ENCODE data around the gene B9D2. TPM values are rescaled to one million over a fixed set of nuclear protein-coding genes. Genes with fewer than 3 reads are reported as not detected.

The B9D2 gene
- total and polyA plus RNA-seq, 2 of the 4 experiments (the other 2 are of a cell fraction) = 6.1 to 9.7 TPM

GRCh38 chr19:41352279-41352608, 11.7 kb downstream of the B9D2 start:
- Histone ChIP-seq H3K18ac (ENCODE audit: low read depth, low read length) (no peak overlapping the region), H3K9me1 (ENCODE audit: insufficient read depth, low read length) (no peaks in the 10 kb centered on the region), H3K4me3 (ENCODE audit: insufficient read depth, low read depth, low read length) (peak overlapping the region; percentile 76), H3K79me1 (ENCODE audit: low read depth in 1 of 2, low read length in 2 of 2) (peaks cover 19 to 57% of the 10 kb centered on the region in 2 experiments; a peak in 3 of 4 replicates), H3K36me3 (ENCODE audit: control insufficient read depth, insufficient read depth, low read length) (peaks cover 4% of the 10 kb centered on the region), H4K20me1 (ENCODE audit: insufficient read depth, low read length) (peaks cover 51% of the 10 kb centered on the region), H3K14ac (replicated peaks; ENCODE audit: low read depth, low read length) (peak overlapping the region; percentile 64), H4K5ac (ENCODE audit: low read depth, low read length) (no peak overlapping the region), H2BK20ac (ENCODE audit: low read depth, low read length) (no peak overlapping the region), H3K9ac (ENCODE audit: low read depth, low read length) (peak overlapping the region; percentile 90), H4K91ac (ENCODE audit: insufficient read depth, low read depth, low read length) (peak overlapping the region; percentile 68; the same call in 1 of the 2 replicates), H3K4ac (ENCODE audit: low read depth, low read length) (peak overlapping the region; percentile 73; the same call in 1 of the 2 replicates), H3K4me2 (ENCODE audit: low read depth, low read length) (peak overlapping the region; percentile 98), H3K27me3 (ENCODE audit: control insufficient read depth, insufficient read depth, low read length) (no peaks in the 10 kb centered on the region), H2BK120ac (ENCODE audit: low read depth, low read length) (peak overlapping the region; percentile 30; the same call in 1 of the 2 replicates), H2AFZ (replicated peaks; ENCODE audit: low read length, poor library complexity) (peak overlapping the region; percentile 91), H3K27ac (ENCODE audit: insufficient read depth, low read length) (peak overlapping the region; percentile 47), H2AK9ac (replicated peaks; ENCODE audit: low read depth, low read length, poor library complexity) (peak overlapping the region; percentile 98), H2BK5ac (ENCODE audit: low read depth, low read length, poor library complexity, severe bottlenecking) (peak overlapping the region; percentile 59), H4K8ac (ENCODE audit: low read depth in 2 of 2, low read length in 2 of 2) (no peak overlapping the region), H3K4me1 (ENCODE audit: control insufficient read depth, insufficient read depth, low read length) (no peaks in the 10 kb centered on the region), H3K56ac (ENCODE audit: extremely low read depth, insufficient read depth, low read length) (peak overlapping the region; percentile 43; the same call in 1 of the 2 replicates), H3K9me3 (ENCODE audit: control insufficient read depth, insufficient read depth, low read length) (no peaks in the 10 kb centered on the region), H2BK15ac (ENCODE audit: low read depth, low read length) (no peak overlapping the region), H2AK5ac (ENCODE audit: low read depth, low read length) (peak overlapping the region; percentile 83; the same call in 1 of the 2 replicates), H3K23ac (ENCODE audit: low read depth, low read length) (peak overlapping the region; percentile 79)
- no TSS peak for BruUV-seq (replicated peaks)
- ChIA-PET POLR2A (ENCODE audit: unreplicated experiment) (interaction anchor here (0.7 to 1.3 kb wide), 3 partner anchors 12 to 158 kb away, joined by 3 to 5 read pairs (median 3); partner anchors contain the start of gene B9D2), CTCF (interaction anchor here (0.8 to 1.0 kb wide), 3 partner anchors 28 to 41 kb away, joined by 3 to 4 read pairs (median 3); no protein-coding TSS in a partner anchor)
- ATAC-seq (ENCODE audit: low read depth) = no peak
- intact Hi-C loops (cut with micrococcal nuclease) (loop anchor here (1.0 to 5.0 kb wide), 4 partner anchors 29 to 90 kb away; partner anchors contain the start of genes BCKDHA, CCDC97, EXOSC5 and HNRNPUL1), in situ Hi-C loops (cut with MboI; ENCODE audit: low sequenced_read_pairs) (no loop called here), dilution Hi-C loops (cut with HindIII; ENCODE audit: low sequenced_read_pairs, unreplicated experiment) (no loop called here)
- 0% methylated on average over 1 of the region's 12 CpGs; no CpG with 5 or more reads in 1 of the 2 experiments for WGBS, 2 experiments (ENCODE audit: extremely low coverage in 2 of 2, insufficient read length in 1 of 2)
- TF ChIP-seq RFX5 (IDR thresholded peaks at IDR 0.05; ENCODE audit: low read depth, low read length) = no peak
- TF ChIP-seq BHLHE40 (IDR thresholded peaks at IDR 0.05; ENCODE audit: low read depth, low read length) = no peak
- no peak for TF ChIP-seq CTCF (conservative IDR thresholded peaks at IDR 0.05; ENCODE audit: low read depth, low read length)
- no peak for TF ChIP-seq SMC3 (IDR thresholded peaks at IDR 0.05; ENCODE audit: low read depth, low read length)
- no peak for TF ChIP-seq NFE2L2 (IDR thresholded peaks at IDR 0.05; ENCODE audit: low read depth, low read length)
- TF ChIP-seq ELK1 (IDR thresholded peaks at IDR 0.05; ENCODE audit: borderline replicate concordance, low read depth, low read length) = no peak
- no peak for TF ChIP-seq CHD1 (IDR thresholded peaks at IDR 0.05; ENCODE audit: low read depth, low read length)
- TF ChIP-seq CEBPB (IDR thresholded peaks at IDR 0.05; ENCODE audit: low read depth, low read length) = no peak
- no peak for TF ChIP-seq POLR2A (IDR thresholded peaks at IDR 0.05; ENCODE audit: low read depth, low read length)
- TF ChIP-seq MAFK (IDR thresholded peaks at IDR 0.05; ENCODE audit: low read depth, low read length) = no peak
- TF ChIP-seq MXI1 (IDR thresholded peaks at IDR 0.05; ENCODE audit: borderline replicate concordance, low read depth, low read length) = no peak
- DNase-seq = no peak

All from IMR-90 (cell line).